SU-DHL-6 (cell line): ENCODE measurements around the gene ZNF143.
"Not testable (repeated sequence)": the region's sequence is repeated elsewhere in the genome, so short reads cannot be mapped to it uniquely, and the experiment has no call there.

ENCODE experiments used
- H2AFZ ChIP-seq: fragments of 200-600 bp; sonication (generic); 2 replicates; pipeline ENCODE4 v1.6.1; 2014; ENCODE audit warnings: low read depth, mild to moderate bottlenecking, moderate library complexity, mixed read lengths, antibody characterized with exemption, low read length; ENCODE audit not compliant: severe bottlenecking
- H3F3A ChIP-seq: fragments of 200-600 bp; shearing (Covaris generic); 2 replicates; pipeline ENCODE4 v1.6.0; 2016; ENCODE audit warnings: antibody characterized with exemption, mild to moderate bottlenecking; ENCODE audit not compliant: insufficient read depth
- H3K27ac ChIP-seq: fragments of 200-600 bp; sonication (generic); 2 replicates; pipeline ENCODE4 v1.5.1; 2016; ENCODE audit warnings: low read depth, mild to moderate bottlenecking, low read length, moderate library complexity, mixed read lengths
- H3K27me3 ChIP-seq: fragments of 200-600 bp; sonication (generic), shearing (Covaris generic); 2 replicates; pipeline ENCODE4 v1.6.0; 2014; ENCODE audit warnings: mild to moderate bottlenecking, low read length
- H3K36me3 ChIP-seq: fragments of 200-600 bp; sonication (generic); 2 replicates; pipeline ENCODE4 v1.6.1; 2014; ENCODE audit warnings: mild to moderate bottlenecking, low read length, mixed read lengths
- H3K4me2 ChIP-seq: fragments of 300-600, 200-600 bp; shearing (Covaris generic), sonication (generic); 2 replicates; pipeline ENCODE4 v1.6.0; 2014; ENCODE audit warnings: low read length, low read depth, mild to moderate bottlenecking; ENCODE audit not compliant: poor library complexity, severe bottlenecking
- H3K4me3 ChIP-seq: fragments of 200-600 bp; sonication (generic); 2 replicates; pipeline ENCODE4 v1.5.1; 2014; ENCODE audit warnings: antibody characterized with exemption, low read length, mild to moderate bottlenecking, mixed read lengths; ENCODE audit not compliant: insufficient read depth, poor library complexity, severe bottlenecking
- H3K79me2 ChIP-seq: fragments of 200-600 bp; sonication (generic); 2 replicates; pipeline ENCODE4 v1.6.1; 2014; ENCODE audit warnings: mild to moderate bottlenecking, low read length, moderate library complexity; ENCODE audit not compliant: insufficient read depth
- H3K9ac ChIP-seq: fragments of 200-600 bp; sonication (generic); 2 replicates; pipeline ENCODE4 v1.7.0; 2014; ENCODE audit warnings: mild to moderate bottlenecking, low read length
- H3K9me2 ChIP-seq: fragments of 200-600 bp; sonication (generic); replicated peaks from 2 replicates; pipeline ENCODE4 v1.6.1; 2014; ENCODE audit warnings: low read length; ENCODE audit not compliant: insufficient read depth
- H3K9me3 ChIP-seq: fragments of 200-600 bp; sonication (generic); 2 replicates; pipeline ENCODE4 v1.6.1; 2014; ENCODE audit warnings: low read length, mixed read lengths; ENCODE audit not compliant: insufficient read depth
- H4K20me1 ChIP-seq: fragments of 200-600 bp; sonication (generic); 2 replicates; pipeline ENCODE4 v1.6.1; 2014; ENCODE audit warnings: low read depth, mild to moderate bottlenecking, antibody characterized with exemption, low read length, moderate library complexity, mixed read lengths
- CTCF ChIP-seq: fragments of 200-600 bp; sonication (generic); IDR thresholded peaks from one replicate; pipeline ENCODE4 v1.5.1; 2017; ENCODE audit warnings: antibody characterized with exemption, mild to moderate bottlenecking, low read length, moderate library complexity; ENCODE audit not compliant: insufficient read depth, poor library complexity, severe bottlenecking
- EZH2phosphoT487 ChIP-seq: fragments of 200-600 bp; sonication (generic), shearing (Covaris generic); conservative IDR thresholded peaks from 2 replicates; pipeline ENCODE4 v1.6.1; 2018; ENCODE audit warnings: mild to moderate bottlenecking, antibody characterized with exemption, low read length, moderate library complexity, mixed read lengths

The ZNF143 gene

GRCh38 chr11:9446230-9446629 is 14.6 kb upstream of the ZNF143 start:
- H3K9me2 ChIP-seq = no peaks in the 10 kb centered on the region
- no peak overlapping the region for H2AFZ ChIP-seq
- no peak overlapping the region for H3K9ac ChIP-seq
- H3K27me3 ChIP-seq = no peaks in the 10 kb centered on the region
- H3F3A ChIP-seq = peaks cover 57% of the 10 kb centered on the region
- H3K27ac ChIP-seq = no peak overlapping the region
- H3K9me3 ChIP-seq = no peaks in the 10 kb centered on the region
- no peaks in the 10 kb centered on the region for H3K79me2 ChIP-seq
- no peaks in the 10 kb centered on the region; the same call in 1 of the 2 replicates for H4K20me1 ChIP-seq
- H3K36me3 ChIP-seq = peaks cover 44% of the 10 kb centered on the region
- no peak overlapping the region for H3K4me3 ChIP-seq
- H3K4me2 ChIP-seq = no peak overlapping the region
- TF ChIP-seq EZH2phosphoT487 = no peak
- TF ChIP-seq CTCF = no peak

GRCh38 chr11:9448576-9449352 is 12.0 kb upstream of the ZNF143 start:
- H3F3A ChIP-seq = peaks cover 68% of the 10 kb centered on the region
- H2AFZ ChIP-seq = no peak overlapping the region
- H4K20me1 ChIP-seq = no peaks in the 10 kb centered on the region; the same call in 1 of the 2 replicates
- no peaks in the 10 kb centered on the region for H3K9me3 ChIP-seq
- peaks cover 37% of the 10 kb centered on the region; the same call in 1 of the 2 replicates for H3K36me3 ChIP-seq
- TF ChIP-seq EZH2phosphoT487 (no peak), CTCF (no peak)
- H3K79me2 ChIP-seq = no peaks in the 10 kb centered on the region
- no peak overlapping the region for H3K27ac ChIP-seq
- H3K9ac ChIP-seq = no peak overlapping the region
- H3K27me3 ChIP-seq = no peaks in the 10 kb centered on the region
- H3K4me2 ChIP-seq = no peak overlapping the region
- no peaks in the 10 kb centered on the region for H3K9me2 ChIP-seq
- no peak overlapping the region for H3K4me3 ChIP-seq

- H3K4me3 ChIP-seq, H3K9ac ChIP-seq, H3K9me2 ChIP-seq, H3K79me2 ChIP-seq, H3K27ac ChIP-seq, H3K4me2 ChIP-seq, H2AFZ ChIP-seq, H4K20me1 ChIP-seq, H3K9me3 ChIP-seq, H3K27me3 ChIP-seq: not testable (repeated sequence)
- peaks cover 16% of the 10 kb centered on the region; the same call in 1 of the 2 replicates for H3K36me3 ChIP-seq
- H3F3A ChIP-seq = peaks cover 52% of the 10 kb centered on the region
These were observed 8.8 kb upstream of the ZNF143 start for GRCh38 chr11:9452023-9452422.

GRCh38 chr11:9455722-9456121 is 5.1 kb upstream of the ZNF143 start:
- Histone ChIP-seq H3K9me3 (no peaks in the 10 kb centered on the region), H3K9me2 (no peaks in the 10 kb centered on the region), H3K4me2 (no peak overlapping the region), H2AFZ (no peak overlapping the region), H3K27ac (no peak overlapping the region), H3K9ac (no peak overlapping the region), H3F3A (peaks cover 37% of the 10 kb centered on the region), H3K4me3 (no peak overlapping the region), H3K27me3 (no peaks in the 10 kb centered on the region), H3K36me3 (no peaks in the 10 kb centered on the region), H3K79me2 (peaks cover 13% of the 10 kb centered on the region), H4K20me1 (no peaks in the 10 kb centered on the region)
- no peak for TF ChIP-seq CTCF
- TF ChIP-seq EZH2phosphoT487 = no peak
